MCF 10A (cell line): ENCODE data around the gene UBAP2L. TPM values are rescaled to one million over a fixed set of nuclear protein-coding genes. Genes with fewer than 3 reads are reported as not detected.

Experiments
- BruUV-seq: library from RNA; stranded (reverse); fragments of 400-500 nt; replicated peaks from 2 replicates; lab custom pipeline; 2021; lab: Mats Ljungman, UMichigan
- CTCF ChIA-PET: fragments of 300-600 bp; sonication (Branson Sonifier 250); formaldehyde crosslinking; extraction: SDS; loops from one replicate; lab custom pipeline; 2021; ENCODE audit warnings: antibody characterized with exemption, inconsistent platforms; lab: Yijun Ruan, JAX
- POLR2A ChIA-PET: fragments of 300-600, 350-650 bp; sonication (Branson Sonifier 250); formaldehyde crosslinking; extraction: SDS; loops from one replicate; lab custom pipeline; 2020; ENCODE audit warnings: antibody characterized with exemption, inconsistent platforms; lab: Yijun Ruan, JAX
- DNase-seq: peaks from one replicate; pipeline ENCODE4 v3.0.0-alpha.2; 2018; ENCODE audit not compliant: unreplicated experiment
- H3K27ac Mint-ChIP-seq: one replicate; pipeline ENCODE4 v1.8.0; 2022; ENCODE audit warnings: mild to moderate bottlenecking, low read depth, mixed read lengths; ENCODE audit not compliant: unreplicated experiment
- H3K27me3 Mint-ChIP-seq: one replicate; pipeline ENCODE4 v1.8.0; 2022; ENCODE audit warnings: mixed read lengths; ENCODE audit not compliant: insufficient read depth, unreplicated experiment
- H3K36me3 Mint-ChIP-seq: one replicate; pipeline ENCODE4 v1.8.0; 2022; ENCODE audit warnings: mild to moderate bottlenecking, moderate library complexity, mixed read lengths; ENCODE audit not compliant: insufficient read depth, unreplicated experiment
- H3K4me1 Mint-ChIP-seq: one replicate; pipeline ENCODE4 v1.8.0; 2022; ENCODE audit warnings: mixed read lengths; ENCODE audit not compliant: insufficient read depth, unreplicated experiment
- H3K4me3 Mint-ChIP-seq: one replicate; pipeline ENCODE4 v1.8.0; 2022; ENCODE audit warnings: mild to moderate bottlenecking, moderate library complexity, mixed read lengths; ENCODE audit not compliant: unreplicated experiment
- H3K9me3 Mint-ChIP-seq: one replicate; pipeline ENCODE4 v1.8.0; 2022; ENCODE audit warnings: mixed read lengths; ENCODE audit not compliant: unreplicated experiment
- CTCF ChIP-seq: fragments of 200-600 bp; IDR thresholded peaks from one replicate; pipeline ENCODE4 v1.8.0; 2022; ENCODE audit warnings: antibody characterized with exemption, mild to moderate bottlenecking; ENCODE audit not compliant: unreplicated experiment
- intact Hi-C: fragments of 100-400 bp; cut with micrococcal nuclease; formaldehyde crosslinking; loops from 2 replicates; pipeline ENCODE4 v1.14.1; 2022
- total RNA-seq: library from RNA; stranded (reverse); gene quantifications from 2 replicates; pipeline ENCODE4 v1.2.3, GENCODE V29; 2022

UBAP2L gene
- total RNA-seq, 1 experiment from 2014 or later: 223 TPM

- BruUV-seq: no TSS peak
- no peak overlapping the region for H3K27ac Mint-ChIP-seq
- H3K27me3 Mint-ChIP-seq: no peaks in the 10 kb centered on the region
- no peak for DNase-seq
- peaks cover 73% of the 10 kb centered on the region for H3K36me3 Mint-ChIP-seq
- POLR2A ChIA-PET: interaction anchor here (0.5 to 5.1 kb wide), 8 partner anchors 8 to 176 kb away, joined by 3 to 43 read pairs (median 3); partner anchors contain the start of gene UBAP2L
- intact Hi-C loops: no loop called here
- no peaks in the 10 kb centered on the region for H3K4me1 Mint-ChIP-seq
- no peak for TF ChIP-seq CTCF
- H3K9me3 Mint-ChIP-seq: no peaks in the 10 kb centered on the region
- CTCF ChIA-PET: interaction anchor here (0.6 to 4.0 kb wide), 6 partner anchors 9 to 70 kb away, joined by 3 to 29 read pairs (median 4); no protein-coding TSS in a partner anchor
- no peak overlapping the region for H3K4me3 Mint-ChIP-seq
Measured at GRCh38 chr1:154207262-154207661, 13.5 kb upstream of the UBAP2L start.

- Mint-ChIP-seq H3K36me3 (peaks cover 89% of the 10 kb centered on the region), H3K27ac (no peak overlapping the region), H3K4me1 (no peaks in the 10 kb centered on the region), H3K9me3 (no peaks in the 10 kb centered on the region), H3K4me3 (no peak overlapping the region), H3K27me3 (no peaks in the 10 kb centered on the region)
- intact Hi-C loops: no loop called here
- no peak for TF ChIP-seq CTCF
- CTCF ChIA-PET: interaction anchor here (0.6 to 4.0 kb wide), 3 partner anchors 10 to 51 kb away, joined by 3 to 29 read pairs (median 14); no protein-coding TSS in a partner anchor
- no peak for DNase-seq
- no TSS peak for BruUV-seq
- POLR2A ChIA-PET: interaction anchor here (0.7 to 5.1 kb wide), 5 partner anchors 10 to 767 kb away, joined by 3 to 43 read pairs (median 5); partner anchors contain the start of gene UBAP2L
Measured at GRCh38 chr1:154208677-154209388, 11.9 kb upstream of the UBAP2L start.

- H3K9me3 Mint-ChIP-seq: no peaks in the 10 kb centered on the region
- POLR2A ChIA-PET: interaction anchor here (0.6 to 1.3 kb wide), 4 partner anchors 11 to 19 kb away, joined by 3 to 4 read pairs (median 3); no protein-coding TSS in a partner anchor
- intact Hi-C loops: no loop called here
- peaks cover 100% of the 10 kb centered on the region for H3K36me3 Mint-ChIP-seq
- H3K27ac Mint-ChIP-seq: no peak overlapping the region
- no peak for TF ChIP-seq CTCF
- DNase-seq: no peak
- no TSS peak for BruUV-seq
- H3K27me3 Mint-ChIP-seq: no peaks in the 10 kb centered on the region
- CTCF ChIA-PET: interaction anchor here (4.2 kb wide), 1 partner anchor 13 kb away, joined by 18 read pairs; no protein-coding TSS in a partner anchor
- H3K4me3 Mint-ChIP-seq: no peak overlapping the region
- H3K4me1 Mint-ChIP-seq: peaks cover under 1% of the 10 kb centered on the region
Measured at GRCh38 chr1:154212083-154212482, 8.7 kb upstream of the UBAP2L start.

- POLR2A ChIA-PET: interaction anchor here (0.6 to 11.7 kb wide), 7 partner anchors 10 to 59 kb away, joined by 3 to 167 read pairs (median 3); no protein-coding TSS in a partner anchor
- no peak for TF ChIP-seq CTCF
- no TSS peak for BruUV-seq
- intact Hi-C loops: no loop called here
- H3K27ac Mint-ChIP-seq: no peak overlapping the region
- CTCF ChIA-PET: interaction anchor here (0.8 to 4.2 kb wide), 2 partner anchors 14 to 30 kb away, joined by 3 to 18 read pairs; no protein-coding TSS in a partner anchor
- H3K27me3 Mint-ChIP-seq: no peaks in the 10 kb centered on the region
- no peak for DNase-seq
- no peak overlapping the region for H3K4me3 Mint-ChIP-seq
- peaks cover 100% of the 10 kb centered on the region for H3K36me3 Mint-ChIP-seq
- peaks cover 12% of the 10 kb centered on the region for H3K4me1 Mint-ChIP-seq
- no peaks in the 10 kb centered on the region for H3K9me3 Mint-ChIP-seq
Measured at GRCh38 chr1:154213274-154213673, 7.5 kb upstream of the UBAP2L start.
